Measurements from ENCODE around the gene AKT1.

DNA sequence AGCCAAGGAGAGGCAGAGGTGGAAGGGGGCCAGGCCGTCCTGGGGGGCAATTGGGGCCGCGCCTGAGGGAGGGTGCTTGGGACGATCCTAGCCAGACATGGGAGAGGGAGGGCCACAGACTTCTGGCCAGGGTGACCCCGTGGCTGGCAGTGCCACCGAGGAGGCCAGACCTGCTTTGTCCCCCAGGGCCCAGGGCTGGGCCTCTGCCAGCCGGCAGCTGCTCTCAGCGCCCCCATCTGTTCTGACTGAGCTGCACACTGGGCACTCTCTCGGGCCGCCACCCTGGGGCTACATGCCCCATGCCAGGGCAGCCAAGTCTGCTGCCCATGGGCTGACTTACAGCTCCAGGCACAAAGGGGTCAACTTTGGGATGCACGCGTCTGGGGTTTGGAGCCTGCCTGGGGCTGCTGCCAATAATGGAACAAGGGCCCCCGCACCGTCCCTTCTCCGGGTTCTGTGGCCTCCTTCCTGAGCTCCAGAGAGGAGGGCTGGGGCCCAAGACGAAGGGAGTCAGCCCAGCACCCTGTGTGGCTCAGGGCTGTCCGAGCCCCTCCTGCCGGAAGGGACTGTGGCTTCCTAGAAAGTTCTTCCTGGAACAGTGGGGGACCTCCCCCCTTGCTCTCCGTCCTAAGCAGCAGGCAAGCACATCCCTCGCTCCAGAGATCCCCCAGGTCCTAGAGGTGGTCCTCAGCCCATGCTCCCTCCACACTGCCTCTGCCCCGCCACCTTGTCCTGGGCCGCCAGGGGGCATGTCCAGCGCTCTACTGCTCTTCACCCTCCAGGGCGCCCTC lies 70.4 kb downstream of the AKT1 start:
- TF ChIP-seq, protein P1, sequence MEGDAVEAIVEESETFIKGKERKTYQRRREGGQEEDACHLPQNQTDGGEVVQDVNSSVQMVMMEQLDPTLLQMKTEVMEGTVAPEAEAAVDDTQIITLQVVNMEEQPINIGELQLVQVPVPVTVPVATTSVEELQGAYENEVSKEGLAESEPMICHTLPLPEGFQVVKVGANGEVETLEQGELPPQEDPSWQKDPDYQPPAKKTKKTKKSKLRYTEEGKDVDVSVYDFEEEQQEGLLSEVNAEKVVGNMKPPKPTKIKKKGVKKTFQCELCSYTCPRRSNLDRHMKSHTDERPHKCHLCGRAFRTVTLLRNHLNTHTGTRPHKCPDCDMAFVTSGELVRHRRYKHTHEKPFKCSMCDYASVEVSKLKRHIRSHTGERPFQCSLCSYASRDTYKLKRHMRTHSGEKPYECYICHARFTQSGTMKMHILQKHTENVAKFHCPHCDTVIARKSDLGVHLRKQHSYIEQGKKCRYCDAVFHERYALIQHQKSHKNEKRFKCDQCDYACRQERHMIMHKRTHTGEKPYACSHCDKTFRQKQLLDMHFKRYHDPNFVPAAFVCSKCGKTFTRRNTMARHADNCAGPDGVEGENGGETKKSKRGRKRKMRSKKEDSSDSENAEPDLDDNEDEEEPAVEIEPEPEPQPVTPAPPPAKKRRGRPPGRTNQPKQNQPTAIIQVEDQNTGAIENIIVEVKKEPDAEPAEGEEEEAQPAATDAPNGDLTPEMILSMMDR (IDR thresholded peaks at IDR 0.05; ENCODE audit: insufficient read depth, low read depth, low read length), result peak; percentile 10
- TF ChIP-seq EZH2 (IDR thresholded peaks at IDR 0.05; ENCODE audit: insufficient read depth, low read length), result no peak
